Activated gamma-delta T cell treated with anti-CD3 and anti-CD28 coated beads, Interleukin-2, amount 50 U/mL, for 16 hours (primary cell): Measurements from ENCODE around the gene EML4.
"Not testable (repeated sequence)": the region's sequence is repeated elsewhere in the genome, so short reads cannot be mapped to it uniquely, and the experiment has no call there.

ENCODE experiments used
- DNase-seq: peaks from one replicate; pipeline ENCODE4 v3.0.0-alpha.2; 2020; ENCODE audit warnings: low read depth

The EML4 gene

DNA sequence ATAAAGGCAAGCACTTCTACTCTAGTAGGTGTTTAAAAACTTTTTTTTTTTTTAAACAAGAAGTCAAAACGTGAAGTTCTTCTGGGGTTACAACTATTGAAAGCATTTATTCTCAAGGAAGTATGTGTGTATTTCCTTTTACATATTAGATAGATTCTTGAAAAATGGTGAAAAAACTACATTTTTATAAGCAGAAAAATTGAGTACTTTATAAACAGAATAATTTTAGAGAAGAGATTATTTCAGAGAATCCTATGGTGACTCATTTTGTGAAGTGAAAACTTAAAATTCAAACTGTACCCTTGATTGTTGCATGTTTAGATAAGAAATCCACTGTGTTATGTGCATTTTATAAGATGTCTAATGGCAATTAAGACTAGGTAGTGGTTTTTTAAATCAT lies 2.9 kb downstream of the EML4 start:
- DNase-seq: no peak

DNA sequence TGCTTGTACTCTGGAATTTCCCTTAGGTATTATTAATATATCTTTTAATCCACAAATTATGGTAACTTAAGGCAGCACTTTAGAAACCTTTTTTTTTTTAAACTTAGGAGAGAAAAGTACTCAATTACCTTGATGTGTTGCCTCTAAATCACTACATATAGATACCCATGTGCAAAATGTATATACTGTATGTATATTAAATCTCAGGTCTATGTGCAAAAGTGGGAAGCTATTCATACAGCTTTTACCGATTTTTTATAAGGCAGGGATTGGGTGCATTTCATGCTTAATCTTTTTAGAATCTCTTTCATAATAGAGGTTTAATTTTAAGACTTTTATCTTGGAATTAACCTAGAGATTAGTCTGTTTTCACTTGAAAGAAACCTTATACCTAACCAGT lies 3.4 kb downstream of the EML4 start:
- DNase-seq: no peak

DNA sequence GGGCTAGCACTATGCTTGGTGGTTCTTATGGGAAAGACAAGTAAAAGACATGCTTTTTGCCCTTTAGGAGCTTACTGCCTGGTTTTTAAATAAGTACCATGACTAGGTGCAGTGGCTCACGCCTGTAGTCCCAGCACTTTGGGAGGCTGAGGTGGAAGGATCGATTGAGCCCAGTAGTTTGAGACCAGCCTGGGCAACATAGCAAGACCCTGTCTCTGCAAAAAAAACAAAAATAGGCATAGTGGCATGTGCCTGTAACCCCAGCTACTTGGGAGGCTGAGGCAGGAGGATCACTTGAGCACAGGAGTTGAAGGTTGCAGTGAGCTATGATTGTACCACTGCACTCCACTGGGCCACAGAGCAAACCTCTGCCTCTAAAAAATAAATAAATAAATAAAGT lies 4.3 kb downstream of the EML4 start:
- DNase-seq: not testable (repeated sequence)

DNA sequence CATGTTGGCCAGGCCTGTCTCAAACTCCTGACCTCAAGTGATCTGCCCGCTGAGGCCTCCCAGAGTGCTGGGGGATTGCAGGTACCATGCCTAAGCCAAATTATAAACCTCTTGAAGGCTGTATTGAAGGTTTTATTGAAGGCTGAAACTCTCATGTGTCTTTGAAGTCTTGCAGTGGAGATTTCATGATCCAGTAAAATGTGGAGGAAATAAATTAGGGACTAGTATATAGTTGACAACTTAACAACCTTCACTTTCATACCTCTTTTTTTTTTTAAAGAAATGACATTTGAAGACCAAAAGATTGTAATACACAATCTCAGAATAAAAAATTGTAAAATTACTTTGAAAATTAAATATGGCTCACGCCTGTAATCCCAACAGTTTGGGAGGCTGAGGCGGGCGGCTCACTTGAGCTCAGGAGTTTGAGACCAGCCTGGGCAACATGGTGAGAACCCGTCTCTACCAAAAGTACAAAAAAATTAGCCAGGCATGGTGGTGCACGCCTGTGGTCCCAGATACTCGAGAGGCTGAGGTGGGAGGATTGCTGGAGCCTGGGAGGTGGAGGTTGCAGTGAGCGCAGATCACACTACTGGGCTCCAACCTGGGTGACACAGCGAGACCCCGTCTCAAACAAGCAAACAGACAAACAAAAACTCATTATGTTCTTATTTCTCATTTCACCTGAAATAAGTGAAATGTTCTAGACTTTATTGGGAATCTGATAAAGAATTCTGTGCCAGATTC lies 8.0 kb downstream of the EML4 start:
- DNase-seq: no peak

DNA sequence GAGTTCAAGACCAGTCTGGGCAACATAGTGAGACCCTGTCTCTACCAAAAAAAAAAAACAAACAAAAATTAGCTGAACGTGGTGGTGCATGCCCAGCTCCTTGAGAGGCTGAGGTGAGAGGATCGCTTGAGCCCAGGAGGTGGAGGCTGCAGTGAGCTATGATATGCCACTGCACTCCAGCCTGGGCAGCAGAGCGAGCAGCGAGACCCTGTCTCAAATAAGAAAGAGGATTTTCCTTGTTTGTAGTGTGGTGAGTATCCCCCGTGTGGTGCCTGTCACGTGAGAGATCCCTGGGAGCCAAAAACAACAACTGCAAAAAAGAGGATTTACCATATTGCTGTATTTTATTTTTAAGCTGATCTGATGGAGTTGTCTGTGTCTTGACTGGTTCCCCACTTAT lies 9.2 kb downstream of the EML4 start:
- no peak for DNase-seq

DNA sequence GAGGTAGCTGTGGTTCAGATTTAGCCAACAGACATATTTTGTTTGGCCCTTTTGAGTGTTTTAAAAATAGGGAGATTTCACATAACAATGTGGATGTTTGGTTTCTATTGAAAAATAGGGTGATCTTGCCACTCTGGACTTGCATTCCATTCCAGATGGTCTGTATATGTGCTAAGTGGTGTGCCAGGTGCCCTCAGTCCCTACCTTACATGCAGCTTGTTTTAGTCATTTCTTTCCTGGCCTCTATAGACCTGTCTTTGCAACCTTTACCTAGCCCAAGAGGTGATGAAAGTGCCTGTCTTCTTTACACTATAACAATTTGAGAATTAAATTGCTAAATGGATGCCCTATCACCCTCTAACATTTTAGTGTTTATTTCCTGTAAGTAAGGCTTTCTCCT lies 11.1 kb downstream of the EML4 start:
- no peak for DNase-seq

DNA sequence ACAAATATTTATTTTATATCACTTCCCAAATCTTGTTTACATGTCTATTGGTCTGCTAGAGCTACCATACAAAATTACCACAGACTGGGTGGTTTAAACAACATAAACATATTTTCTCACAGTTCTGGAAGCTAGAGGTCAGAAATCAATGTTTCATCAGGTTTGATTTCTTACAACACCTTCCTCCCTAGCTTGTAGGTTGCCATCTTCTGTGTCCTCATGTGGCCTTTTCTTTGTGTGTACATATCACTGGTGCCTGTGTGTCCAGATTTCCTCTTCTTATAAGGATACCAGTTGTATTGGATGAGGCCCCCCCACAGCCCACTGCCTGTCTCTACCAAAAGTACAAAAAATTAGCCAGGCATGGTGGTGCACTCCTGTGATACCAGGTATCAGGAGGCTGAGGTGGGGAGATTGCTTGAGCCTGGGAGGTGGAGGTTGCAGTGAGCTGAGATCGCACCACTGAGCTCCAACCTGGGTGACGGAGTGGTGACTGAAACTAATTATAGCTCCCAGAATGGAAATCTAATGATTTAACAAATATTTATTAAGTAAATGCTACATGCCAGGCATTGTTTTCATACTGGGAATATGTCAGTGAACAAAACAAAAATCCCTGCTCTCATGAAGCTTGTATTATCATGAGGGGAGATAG lies 13.6 kb downstream of the EML4 start:
- DNase-seq: no peak

DNA sequence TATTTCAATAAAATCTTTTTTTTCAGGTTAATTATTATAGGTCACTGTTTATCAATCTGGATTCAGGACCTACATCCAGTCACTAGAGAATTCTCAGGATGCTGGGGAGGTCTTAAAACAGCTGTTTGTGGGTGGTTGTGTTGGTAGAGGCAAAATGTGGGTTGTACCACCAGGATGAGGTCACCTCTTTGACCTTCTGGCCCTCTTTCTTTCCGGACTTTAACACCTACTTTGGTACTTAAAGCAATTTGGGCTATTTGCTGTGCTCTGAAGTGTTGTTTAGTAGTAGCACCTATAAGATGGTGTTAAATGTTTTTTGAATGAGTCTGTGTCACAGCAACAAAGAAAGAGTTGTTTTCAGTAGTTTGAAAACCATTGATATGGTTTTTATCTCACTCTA lies 14.6 kb downstream of the EML4 start:
- no peak for DNase-seq

DNA sequence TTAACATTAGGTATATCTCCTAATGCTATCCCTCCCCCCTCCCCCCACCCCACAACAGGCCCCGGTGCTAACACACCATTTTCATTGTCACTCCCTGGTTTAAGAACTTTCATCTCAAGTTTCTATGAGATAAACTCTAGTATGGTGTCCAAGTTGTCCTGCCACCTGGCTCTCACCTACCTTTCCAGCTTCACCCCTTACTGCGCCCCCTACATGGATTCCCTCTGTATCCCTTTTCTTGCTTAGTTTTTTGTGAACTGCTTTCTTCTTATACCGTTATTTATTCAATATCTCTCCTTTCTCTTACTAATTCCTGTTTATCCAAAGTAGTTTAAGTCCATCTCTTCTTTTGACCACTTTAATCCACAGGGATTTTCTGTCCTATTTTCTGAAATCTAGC lies 15.2 kb downstream of the EML4 start:
- DNase-seq: no peak

DNA sequence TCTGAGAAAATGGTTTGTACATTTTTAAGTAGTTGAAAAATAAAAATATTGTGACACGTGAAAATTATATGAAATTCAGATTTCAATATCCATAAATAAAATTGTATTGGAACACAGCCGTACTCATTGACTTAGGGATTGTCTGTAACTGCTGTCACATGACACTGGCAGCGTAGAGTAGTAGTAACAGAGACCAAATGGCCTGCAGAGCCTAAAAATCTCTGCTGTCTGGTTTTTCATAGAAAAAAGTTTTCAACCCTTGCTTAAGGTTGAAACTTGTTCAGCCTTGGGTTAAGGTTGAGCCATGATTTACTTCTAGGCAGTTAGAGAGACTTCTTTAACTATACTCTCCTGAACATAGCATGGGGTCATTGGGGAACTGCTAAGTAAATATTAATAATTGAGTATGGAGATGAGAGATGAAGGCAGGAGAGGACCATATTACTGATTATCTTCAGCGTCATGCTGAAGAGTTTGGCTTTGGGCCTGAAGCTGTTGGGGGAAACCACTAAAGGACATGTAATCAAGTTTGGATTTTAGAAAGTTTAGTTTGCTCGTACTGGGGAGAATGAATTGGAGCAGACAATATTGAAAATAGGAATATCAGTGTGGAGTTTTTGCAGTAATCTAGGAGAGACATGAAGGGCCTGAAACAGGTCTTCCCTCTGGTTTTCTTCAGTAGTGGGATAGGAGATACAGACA lies 16.2 kb downstream of the EML4 start:
- DNase-seq: no peak

DNA sequence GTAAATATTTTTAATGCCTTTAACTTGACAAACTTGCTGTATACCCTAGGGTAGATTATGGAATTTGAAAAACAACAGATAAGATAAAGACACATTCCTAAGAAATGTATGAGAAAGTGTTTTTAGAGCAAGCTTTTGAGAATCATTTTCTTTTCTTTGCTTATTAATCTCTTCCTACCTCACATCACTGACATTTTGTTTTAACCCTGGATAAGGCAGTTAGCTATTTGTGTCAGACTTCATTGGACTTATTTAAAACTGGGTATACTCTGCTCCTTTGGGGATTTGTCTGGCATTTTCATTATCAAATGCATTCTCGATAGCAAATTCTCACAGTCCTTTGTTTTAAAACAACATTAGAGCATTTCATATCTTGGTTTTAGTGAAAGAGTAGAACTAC lies 17.2 kb downstream of the EML4 start:
- no peak for DNase-seq

DNA sequence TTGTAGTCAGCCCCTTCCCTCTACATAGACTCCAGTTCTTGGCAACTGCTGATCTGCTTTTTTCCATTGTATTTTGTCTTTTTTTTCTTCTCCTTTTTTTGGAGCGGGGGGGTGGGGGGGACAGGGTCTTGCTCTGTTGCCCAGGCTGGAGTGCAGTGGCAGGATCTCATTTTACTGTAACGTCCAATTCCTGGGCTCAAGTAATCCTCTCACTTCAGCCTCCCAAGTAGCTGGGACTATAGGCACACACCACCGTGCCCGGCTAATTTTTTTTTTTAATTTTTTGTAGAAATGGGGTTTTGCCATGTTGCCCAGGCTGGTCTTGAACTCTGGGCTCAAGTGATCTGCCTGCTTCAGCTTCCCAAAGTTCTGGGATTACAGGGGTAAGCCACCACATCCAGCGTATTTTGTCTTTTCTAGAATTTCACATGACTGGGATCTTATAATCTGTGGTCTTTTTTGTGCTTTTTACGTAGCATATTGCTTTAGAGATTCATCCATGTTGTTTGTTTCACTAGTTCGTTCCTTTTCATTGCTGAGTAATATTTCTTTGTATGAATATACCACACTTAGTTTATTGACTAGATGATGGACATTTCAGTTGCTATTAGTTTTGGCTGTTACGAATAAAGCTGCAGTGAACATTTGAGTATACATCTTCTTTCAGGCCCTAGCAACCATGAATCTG lies 17.9 kb downstream of the EML4 start:
- no peak for DNase-seq

DNA sequence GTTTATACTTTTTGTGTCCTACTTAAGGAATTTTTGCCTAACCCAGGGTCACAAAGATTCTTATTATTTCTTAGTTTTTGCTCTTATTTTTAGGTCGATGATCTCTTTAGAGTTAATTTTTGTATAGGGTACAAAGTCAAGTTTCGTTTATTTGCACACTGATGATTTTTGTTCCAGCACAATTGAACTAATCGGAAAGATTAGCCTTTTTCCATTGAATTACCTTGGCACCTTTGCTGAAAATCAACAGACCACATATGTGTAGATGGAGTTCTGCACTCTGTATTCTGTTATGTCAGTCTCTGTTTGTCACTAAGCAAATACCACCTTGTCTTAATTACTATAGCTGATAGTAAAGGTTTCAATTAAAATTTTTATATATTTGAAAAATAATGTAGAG lies 18.7 kb downstream of the EML4 start:
- DNase-seq: no peak

DNA sequence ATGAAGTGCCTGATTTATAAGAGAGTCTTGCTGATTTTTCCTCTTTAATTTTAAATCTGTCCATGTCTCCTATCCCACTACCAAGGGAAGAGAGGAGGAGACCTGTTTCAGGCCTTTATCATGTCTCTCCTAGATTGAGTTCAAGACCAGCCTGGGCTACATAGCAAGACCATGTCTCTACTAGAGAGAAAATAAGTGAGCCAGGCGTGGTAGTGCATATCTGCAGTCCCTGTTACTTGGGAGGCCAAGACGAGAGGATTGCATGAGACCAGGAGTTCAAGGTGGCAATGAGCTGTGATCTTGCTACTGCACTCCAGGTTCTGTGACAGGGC lies 20.0 kb downstream of the EML4 start:
- DNase-seq: no peak

DNA sequence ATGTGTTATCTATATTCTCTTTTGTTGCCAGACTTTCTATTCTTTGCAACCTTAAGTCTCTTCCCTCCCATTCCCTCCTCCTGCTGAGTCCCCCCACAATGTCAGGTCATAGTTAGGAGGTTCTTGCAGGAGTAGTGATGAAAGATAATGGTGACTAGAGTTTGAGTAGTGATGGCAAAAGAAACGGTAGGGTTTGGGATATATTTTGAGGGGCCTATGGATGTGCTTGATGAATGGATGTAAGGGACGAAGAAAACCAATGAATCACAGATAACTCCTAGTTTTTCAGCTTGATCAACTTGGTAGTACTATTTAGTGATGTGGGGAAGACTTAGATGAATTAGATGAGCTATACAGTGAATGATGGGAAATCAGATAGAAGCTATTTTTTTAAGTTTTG lies 21.0 kb downstream of the EML4 start:
- DNase-seq: no peak

DNA sequence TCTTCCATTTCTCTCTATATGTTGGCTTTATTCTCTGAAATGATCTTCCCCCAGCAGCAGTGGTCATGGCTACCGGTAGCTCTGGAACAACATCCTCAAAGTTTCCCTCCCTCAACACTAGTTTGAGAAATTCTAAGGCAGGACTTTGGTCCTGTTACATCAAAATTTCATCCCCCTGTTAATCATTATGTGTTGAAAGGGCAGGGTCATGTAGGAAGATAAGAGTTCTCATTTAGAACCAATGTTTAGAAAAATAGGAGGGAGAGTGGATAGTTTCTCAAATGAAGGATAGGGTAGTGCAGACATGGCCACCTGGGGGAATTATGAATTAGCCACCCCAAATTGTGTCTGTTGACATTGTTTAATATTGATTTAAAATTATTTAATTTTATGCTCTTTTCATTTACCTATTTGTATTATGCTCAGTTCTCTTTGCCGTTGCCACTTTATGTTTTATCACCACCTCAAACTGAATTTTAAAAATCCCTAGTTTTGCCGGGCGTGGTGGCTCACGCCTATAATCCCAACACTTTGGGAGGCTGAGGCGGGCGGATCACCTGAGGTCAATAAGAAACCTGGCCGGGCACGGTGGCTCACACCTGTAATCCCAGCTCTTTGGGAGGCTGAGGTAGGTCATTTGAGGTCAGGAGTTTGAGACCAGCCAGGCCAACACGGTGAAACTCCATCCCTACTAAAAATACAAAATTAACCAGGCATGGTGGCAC lies 22.3 kb downstream of the EML4 start:
- no peak for DNase-seq

DNA sequence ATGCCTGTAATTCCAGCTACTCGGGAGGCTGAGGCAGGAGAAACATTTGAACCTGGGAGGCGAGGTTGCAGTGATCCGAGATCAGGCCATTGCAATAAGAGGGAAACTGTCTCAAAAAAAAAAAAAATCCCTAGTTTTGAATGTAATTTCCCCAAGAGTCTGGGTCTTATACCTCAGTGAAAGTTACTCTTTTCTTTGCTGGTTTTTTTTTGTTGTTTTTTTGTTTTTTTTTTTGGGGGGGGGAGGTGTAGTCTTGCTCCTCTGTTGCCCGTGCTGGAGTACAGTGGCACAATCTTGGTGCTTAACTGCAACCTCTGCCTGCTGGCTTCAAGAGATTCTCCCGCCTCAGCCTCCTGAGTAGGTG lies 22.8 kb downstream of the EML4 start:
- no peak for DNase-seq

DNA sequence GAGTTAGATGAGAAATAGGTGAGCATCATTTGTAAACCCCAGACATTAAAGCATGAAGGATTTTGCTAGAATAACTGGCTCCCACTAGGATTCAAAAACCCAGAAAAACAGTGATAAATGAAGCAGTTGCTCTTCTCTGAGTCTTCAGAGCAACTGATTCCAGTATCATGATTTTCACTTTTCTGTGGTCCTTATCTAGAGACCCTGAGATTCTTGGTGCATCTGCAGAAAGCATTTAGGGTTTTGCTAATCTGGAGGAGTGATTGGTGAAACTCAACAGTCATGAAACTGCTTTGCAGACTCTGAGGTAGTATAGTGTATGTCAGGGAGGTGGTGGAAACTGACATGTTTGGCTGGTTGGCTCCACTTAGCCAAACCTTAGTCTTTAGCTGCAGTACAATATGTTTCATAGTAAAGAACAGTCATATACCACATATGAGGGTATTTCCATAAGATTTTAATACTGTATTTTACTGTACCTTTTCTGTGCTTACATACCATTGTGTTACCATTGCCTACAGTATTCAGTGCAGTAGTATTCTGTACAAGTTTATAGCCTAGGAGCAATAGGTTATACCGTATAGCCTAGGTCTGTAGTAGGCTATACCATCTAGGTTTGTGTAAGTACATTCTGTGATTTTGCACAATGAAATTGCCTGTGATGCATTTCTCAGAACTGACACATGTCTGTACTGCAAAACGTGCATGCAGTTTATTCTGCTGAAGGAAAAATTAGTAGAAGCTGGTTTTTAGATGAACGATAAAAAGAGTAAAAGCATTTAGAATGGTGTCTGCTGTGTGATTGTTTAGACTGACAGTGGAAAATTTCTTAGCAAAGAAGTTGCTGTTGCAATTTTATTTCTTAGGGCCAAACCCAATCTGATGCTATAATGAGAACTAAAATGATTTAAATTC lies 23.8 kb downstream of the EML4 start:
- DNase-seq: no peak

DNA sequence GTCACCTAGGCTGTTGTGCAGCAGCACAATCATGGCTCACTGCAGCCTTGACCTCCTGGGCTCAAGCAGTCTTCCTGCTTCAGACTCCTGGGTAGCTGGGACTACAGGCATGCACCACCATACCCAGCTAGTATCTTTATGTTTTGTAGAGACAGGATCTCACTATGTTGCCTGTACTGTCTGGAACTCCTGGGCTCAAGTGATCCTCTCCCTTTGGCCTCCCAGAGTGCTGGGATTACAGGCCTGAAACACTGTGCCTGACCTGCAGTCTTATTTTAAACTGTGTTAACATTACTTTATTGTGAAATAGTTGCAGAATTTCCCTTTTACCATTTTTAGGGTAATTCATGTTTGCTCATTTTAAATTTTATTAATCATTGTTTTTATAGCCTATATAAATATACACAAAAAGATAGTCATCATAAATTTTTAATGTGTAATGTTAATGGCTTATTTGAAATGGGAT lies 24.6 kb downstream of the EML4 start:
- DNase-seq: no peak

DNA sequence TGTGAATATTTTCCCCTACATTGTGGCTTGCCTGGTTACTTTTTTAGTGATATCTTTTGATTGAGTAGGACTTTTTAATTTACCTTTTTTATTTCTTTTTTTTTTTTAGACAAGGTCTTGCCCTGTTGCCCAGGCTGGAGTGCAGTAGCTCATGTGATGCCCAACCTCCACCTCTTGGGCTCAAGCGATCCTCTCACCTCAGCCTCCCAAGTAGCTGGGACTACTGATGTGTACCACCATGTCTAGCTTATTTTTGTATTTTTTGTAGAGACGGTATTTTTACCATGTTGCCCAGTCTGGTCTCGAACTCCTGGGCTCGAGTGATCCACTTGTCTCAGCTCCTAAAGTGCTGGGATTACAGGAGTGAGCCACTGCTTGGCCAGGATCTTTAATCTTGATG lies 25.3 kb downstream of the EML4 start:
- no peak for DNase-seq

DNA sequence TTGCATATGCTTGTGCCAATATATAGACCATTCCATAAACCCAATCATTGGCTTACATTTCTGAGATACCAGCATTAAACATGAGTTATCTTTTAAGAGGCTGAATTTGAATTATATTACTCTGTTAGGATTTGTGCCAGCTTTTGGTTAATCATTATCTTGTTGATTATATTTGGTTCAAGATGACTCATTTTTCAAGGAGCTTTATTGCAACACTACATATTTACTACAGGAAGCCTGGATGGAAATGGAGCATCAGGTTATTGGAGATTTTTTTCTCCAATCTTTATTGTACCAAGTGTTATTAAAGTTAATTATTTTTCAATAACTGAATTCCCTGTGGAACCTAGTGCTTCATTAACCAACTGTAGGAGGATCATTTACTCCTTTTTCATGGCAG lies 26.4 kb downstream of the EML4 start:
- no peak for DNase-seq
